NCI-H1417 (cell line): ENCODE results near the gene CERS1.

ENCODE experiments used
- DNase-seq, 3 experiments: peaks; one replicate each; lab custom pipeline; 2025; lab: John Stamatoyannopoulos, UW

Gene CERS1

GRCh38 chr19:18839465-18840287, 56.3 kb downstream of the CERS1 start:
- no peak for DNase-seq

- DNase-seq, result no peak
Measured at GRCh38 chr19:18834644-18834984, 61.3 kb downstream of the CERS1 start.

DNA sequence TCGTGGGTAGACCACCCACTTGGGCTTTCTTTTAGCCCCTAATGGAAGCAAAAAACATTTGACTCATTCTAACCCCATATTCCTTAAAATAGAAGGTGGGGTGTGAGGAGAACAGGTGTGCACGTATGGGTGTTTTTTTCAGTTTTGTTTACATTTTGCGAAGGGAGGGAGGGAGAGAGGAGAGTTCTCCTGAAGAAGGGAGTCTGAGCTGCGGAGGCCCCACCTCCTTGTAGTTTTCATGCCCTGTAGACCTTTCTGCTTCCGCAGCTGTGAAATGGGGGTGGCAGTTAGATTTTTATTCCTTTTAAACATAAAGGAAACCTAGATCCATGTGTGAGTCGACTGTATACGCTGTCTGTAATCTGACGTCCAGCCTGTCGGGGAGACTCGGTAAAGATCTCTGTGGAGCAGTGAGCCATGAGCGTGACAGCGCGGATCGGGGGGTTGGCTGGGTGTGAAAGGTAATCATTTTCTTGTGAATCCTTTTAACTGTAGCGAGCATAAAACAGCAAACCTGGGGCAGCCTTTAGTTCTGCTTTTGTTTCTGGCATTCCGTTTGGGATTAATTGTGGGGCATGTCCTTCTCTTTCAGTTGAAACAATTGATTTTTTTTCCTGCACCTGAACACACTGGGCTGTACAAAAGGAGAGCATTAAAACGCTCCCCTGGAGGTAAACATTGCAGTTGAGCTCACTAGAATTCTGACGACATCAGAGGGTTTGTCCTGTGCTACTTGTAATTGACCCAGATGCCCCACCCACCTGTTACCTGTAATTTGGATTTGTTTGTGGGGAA, 61.9 kb downstream of the CERS1 start:
- peak in 2 of 3 experiments; percentile 70 to 89 for DNase-seq

DNA sequence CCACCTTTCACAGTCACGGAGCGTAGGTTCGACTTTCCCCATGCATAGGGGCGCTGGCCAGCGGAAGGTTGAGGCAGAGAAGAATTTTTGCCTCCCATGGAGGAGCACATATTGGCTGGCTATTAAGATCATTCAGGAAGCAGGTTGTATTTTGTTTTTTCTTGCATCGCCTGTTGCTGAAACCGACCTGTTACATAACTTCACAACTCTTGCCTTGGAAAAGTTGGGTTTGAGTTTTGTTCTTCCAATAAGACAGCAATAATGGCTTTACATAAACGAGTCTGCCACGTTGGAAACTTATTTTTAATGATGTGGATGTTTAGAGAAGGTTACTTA, 62.8 kb downstream of the CERS1 start:
- peak in 1 of 3 experiments; percentile 7 for DNase-seq

- peak in 2 of 3 experiments; percentile 30 to 38 for DNase-seq
Measured at GRCh38 chr19:18832306-18833140, 63.4 kb downstream of the CERS1 start.

GRCh38 chr19:18831524-18832305, 64.2 kb downstream of the CERS1 start, which contains the start of gene UPF1:
Gene UPF1, plus strand, starts transcription at chr19:18831959. Its CDS starts 251 bp downstream, at chr19:18832210.
- peak; percentile 92 to 95 (median 94) for DNase-seq

DNA sequence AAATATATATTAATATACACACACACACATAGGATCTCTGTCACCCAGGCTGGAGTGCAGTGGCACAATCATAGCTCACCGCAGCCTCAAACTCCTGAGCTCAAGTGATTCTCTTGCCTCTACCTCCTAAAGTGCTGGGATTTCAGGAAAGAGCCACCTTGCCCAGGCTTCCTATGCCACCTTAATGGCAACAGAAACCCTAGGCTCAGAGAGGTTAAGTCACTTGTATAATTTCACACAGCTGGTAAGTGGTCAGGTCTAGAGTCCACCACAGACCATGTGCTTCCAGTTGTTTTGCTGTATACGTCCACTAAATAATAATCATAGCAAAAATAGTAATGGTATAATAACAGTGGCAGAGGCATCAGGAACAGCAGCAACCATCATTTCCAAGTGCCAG, 65.5 kb downstream of the CERS1 start:
- DNase-seq, result no peak

GRCh38 chr19:18828786-18829185, 67.2 kb downstream of the CERS1 start:
- no peak for DNase-seq
